ENCODE results near the gene FAM153A.
"Not testable (repeated sequence)": the region's sequence is repeated elsewhere in the genome, so short reads cannot be mapped to it uniquely, and the experiment has no call there.

DNA sequence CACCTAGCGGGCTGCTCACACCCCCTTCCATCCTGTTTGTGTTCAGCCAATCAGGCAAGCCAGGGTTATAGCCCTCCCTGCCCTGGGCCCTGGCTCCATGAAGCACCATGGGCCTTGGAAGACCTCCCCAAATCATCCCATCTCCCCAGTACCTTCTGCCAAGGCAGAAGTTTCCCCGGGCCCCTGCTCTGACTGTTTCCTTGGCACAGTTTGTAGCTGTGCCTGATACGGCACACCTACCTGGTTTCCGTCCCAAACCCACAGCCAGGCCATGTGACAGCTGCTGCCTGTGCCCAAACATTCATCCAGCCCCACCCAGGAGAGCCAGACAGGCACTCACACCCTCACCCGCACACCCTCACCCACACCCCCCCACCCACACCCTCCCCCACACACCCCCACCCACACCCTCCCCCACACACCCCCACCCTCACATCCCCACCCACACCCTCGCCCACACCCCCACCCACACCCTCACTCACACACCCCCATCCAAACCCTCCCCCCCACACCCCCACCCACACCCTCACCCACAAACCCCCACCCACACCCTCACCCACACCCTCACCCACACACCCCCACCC is 29.6 kb upstream of the FAM153A start:
- TF ChIP-seq, protein P1, sequence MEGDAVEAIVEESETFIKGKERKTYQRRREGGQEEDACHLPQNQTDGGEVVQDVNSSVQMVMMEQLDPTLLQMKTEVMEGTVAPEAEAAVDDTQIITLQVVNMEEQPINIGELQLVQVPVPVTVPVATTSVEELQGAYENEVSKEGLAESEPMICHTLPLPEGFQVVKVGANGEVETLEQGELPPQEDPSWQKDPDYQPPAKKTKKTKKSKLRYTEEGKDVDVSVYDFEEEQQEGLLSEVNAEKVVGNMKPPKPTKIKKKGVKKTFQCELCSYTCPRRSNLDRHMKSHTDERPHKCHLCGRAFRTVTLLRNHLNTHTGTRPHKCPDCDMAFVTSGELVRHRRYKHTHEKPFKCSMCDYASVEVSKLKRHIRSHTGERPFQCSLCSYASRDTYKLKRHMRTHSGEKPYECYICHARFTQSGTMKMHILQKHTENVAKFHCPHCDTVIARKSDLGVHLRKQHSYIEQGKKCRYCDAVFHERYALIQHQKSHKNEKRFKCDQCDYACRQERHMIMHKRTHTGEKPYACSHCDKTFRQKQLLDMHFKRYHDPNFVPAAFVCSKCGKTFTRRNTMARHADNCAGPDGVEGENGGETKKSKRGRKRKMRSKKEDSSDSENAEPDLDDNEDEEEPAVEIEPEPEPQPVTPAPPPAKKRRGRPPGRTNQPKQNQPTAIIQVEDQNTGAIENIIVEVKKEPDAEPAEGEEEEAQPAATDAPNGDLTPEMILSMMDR (IDR thresholded peaks at IDR 0.05): not testable (repeated sequence)
- not testable (repeated sequence) for TF ChIP-seq POLR2A (IDR thresholded peaks at IDR 0.05)

Data from testis (tissue), 2 donors.